Astrocyte of the hippocampus (primary cell): ENCODE measurements around the gene KDELR1.
"Not testable (repeated sequence)": the region's sequence is repeated elsewhere in the genome, so short reads cannot be mapped to it uniquely, and the experiment has no call there.

ENCODE experiments used
- DNase-seq: peaks from one replicate; pipeline ENCODE4 v3.0.0; 2011; ENCODE audit warnings: low read depth, low spot score

KDELR1 gene

DNA sequence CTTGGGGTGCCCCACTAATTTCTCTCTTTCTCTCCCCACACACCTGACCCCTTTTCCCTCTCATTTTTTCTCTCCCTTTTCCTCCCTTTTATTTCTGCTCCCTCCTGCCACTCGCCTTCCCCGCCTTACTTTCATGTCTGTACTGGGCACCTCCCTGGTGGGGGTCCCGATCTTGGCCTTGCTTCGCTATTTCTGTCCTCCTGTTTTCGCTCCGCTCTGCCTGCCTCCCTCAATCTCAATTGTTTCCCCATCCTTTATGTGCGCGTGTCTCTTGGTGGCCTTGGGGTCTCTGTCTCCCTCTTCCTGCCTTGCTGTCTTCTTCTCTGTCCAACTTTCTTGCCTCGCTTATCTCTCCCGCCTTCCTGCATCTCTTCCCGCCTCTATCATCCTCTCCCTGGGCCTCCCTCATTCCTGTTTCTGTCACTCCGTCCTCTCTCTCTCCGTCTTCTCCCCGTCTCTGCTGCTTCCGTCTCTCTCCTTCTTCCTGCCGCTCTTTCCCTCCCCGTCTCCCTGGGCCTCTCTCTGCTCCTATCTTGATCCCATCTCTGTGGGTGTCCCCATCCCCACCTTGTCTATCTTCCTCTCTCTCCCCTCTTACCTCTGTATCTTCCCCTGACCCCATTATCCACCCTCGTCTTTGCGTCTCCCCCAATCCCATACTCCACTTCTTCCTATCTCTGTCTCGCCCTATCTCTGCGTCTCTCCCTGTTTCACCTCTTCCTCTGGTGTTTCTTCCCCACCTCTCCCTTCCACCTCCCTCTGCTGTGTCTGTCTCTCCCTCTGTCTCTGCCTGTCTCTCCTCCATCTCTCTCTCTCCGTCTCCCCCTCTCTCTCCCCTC, 6.1 kb upstream of the KDELR1 start:
- no peak for DNase-seq

DNA sequence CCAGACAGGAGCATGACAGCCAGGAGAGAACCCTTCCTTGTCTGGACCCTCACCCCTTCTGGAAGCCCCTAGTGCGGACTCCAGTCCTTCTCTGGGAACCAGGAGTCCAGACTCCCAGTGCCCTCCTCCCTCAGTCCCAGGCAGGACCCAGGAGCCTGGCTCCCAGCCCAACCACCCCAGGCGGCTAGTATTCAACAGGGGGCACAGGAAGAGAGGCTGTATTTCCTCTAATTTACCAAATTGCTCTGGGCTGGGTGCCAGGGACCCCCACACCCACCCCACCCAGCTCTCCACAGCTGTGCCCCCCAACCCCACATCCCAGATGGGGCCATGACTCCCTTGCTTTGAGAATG, 5.4 kb upstream of the KDELR1 start:
- DNase-seq = no peak

DNA sequence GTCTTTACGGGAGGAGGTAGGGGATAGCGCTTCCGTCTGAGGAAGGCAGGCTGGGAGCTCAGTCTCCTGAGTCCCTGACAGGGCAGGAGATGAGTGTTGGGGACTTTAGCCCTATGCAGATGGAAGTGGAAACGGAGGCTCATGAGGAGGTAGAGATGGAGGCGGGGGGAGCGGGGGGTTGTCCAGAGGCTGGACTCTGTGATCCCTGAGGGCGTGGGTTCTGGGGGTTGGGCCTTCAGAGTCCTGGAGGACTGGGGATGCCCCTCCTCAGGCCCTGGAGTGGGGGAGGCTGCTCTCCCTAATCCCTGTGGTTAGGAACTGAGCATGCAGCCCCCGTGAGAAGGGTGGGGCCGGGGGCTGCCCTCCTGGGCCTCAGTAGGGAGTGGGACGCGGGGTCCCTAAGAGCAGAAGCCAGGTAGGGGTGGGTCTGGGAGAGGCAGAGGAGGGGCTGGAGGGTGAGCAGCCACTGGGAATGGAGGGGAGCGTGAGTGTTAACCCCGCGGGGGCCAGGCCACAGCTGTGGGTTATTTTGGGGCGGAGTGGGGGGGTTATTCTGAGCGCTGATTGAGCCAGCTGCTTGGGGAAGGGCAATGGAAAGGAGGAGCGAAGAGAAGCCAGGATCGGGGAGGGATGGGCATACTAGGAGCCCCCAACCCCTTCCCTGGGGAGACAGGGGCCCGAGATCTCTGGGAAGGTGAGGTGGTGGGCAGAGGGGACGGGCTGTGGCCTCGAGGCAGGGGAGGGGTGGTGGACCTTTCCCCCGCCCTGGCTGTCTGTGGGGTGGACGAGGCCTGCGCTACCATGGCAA, 4.9 kb upstream of the KDELR1 start:
- DNase-seq = no peak

DNA sequence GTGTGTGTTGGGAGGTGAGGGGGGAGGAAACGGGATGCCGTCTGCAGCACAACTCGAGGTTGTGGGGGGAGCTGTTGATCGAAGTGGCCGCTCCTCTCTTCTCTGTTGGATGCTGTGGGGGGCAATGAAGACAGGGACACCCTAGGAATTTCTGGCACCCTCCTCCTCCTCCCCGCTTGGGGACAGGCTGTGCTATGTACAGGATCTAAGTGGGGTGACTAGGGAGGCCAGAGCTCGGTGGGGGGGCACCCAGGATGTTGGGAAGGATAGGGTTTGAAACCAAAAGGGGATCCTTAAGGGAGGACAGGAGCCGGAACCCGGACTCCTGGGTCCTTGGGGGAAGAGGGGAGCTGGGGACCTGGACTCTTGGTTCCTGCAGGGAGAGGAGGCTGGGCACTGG, 4.1 kb upstream of the KDELR1 start:
- no peak for DNase-seq

DNA sequence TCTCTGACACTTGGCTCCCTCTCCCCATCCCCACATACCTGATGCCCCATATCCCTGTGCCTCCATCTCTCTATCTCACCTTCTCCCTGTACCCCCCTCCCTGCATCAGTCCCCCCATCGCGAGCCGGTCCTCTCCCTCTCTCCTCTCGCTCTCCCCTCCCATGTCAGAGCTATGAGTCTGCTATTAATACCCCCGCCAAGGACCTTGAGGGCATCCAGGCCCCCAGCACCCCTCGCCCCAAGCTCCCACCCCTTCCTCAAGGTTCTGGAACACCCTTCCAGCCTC, 3.8 kb upstream of the KDELR1 start:
- no peak for DNase-seq

DNA sequence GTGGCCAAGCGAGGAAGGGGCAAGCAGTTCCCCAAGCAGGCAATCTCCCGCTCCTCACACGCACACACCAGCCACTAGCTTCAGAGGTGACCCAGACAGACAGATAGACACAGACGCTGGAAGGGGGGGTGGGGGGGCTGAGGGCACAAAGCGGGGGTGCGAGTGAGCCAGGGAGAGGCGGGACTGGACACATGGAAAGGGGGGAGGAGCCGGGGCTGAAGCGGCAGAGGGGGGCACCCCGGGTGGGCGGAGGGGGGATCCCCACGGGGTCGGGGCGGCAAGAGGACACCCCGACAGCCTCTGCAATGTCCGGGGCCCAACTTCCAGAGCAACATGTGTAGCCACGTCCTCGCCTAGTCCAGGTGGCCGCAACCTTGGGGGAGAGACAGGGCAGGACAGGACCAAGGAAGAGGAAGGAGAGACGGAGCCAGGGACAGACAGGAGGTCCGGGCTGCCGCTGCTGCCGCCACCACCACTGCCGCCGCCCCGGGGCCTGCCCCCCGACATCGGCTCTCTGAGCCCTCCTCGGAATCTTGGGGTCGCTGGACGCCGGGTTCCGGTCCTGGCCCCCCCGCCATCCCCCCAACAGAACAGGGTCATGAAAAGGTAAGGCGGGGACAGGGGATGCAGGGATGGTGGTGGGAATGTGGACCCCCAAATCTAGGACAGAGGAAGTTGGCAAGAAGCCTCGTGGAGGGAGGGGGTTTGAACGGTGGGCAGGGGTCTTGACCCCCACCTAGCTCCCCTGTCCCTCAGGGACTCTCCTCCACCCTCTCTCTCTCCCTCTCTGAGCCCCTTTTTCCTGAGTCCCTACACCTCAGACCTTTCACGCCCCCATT, 3.2 kb upstream of the KDELR1 start:
- no peak for DNase-seq

DNA sequence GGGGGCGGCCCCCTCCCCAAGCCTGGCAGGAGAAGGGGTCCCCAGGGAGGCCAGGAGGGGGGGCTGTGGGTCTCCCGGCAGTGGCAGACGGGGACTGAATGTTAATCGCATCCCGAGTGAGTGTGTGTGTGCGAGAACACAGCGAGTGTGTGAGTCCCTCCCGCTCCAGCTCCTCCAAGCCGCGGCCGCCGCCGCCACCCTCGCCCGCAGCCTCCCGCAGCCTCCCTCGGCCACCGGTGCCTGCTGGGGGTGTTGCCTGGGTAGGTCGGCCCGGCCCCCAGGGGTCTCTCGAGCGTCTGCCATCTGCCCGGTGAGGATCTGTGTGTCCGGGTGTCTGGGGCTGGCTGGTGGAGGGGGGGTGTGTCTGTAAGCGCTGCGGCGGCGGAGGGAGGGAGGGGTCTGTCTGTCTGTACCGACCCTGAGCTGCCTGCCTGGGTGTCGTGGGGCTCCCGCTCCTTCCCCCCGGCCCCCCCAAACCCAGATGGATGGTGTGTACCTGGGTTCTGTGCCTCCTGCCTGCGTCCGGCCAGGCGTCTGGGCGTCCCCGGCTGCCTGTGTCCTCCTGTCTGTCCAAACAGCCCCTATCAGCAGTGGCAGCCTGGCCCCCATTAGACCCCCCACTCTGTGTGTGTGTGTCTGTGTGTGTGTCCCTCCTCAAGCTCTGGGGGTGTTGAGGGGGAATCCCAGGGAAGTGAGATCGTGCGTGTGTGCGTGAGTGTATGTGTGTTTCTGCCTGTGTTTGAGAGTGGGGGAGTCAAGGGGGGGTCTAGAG, 2.4 kb upstream of the KDELR1 start, which contains the start of gene GRIN2D:
Gene GRIN2D, plus strand, starts transcription at position 110 of the 772 bp plus-strand sequence. CDS start 4,725 bp downstream, outside the sequence.
- DNase-seq = peak; percentile 71

DNA sequence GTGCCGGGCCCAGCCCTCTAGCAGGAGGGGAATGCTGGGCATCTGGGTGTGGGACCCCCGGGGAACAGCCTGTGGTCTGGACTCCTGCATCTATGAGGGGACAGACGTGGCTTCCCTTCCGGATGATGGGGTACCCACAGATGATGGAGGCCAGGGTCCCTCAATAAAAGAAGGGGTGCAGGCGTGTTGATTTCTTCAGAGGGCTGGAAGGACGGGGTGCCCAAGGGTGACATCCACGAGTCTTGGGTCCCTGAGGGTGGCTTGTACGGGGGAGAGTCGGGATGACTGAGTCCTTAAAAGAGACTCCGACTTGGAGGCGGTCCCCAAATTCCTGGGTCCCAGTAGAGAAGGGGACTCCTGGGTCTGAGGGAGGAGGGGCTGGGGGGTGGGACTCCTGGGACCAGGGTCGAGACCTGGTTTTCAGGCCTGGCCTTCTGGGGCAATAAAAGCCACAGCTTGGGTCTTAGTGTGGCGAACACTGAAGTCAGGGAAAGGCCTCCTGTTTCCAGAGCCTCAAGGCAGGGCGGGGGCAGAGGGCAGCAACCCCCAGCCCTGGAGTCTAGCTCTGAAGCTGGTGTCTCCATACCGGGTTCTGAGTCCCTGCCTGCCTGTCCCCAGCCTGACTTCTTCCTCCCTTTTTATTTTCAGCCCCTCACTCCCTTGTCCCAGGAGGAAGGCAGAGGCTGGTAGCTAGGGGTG, 1.7 kb upstream of the KDELR1 start:
- no peak for DNase-seq

DNA sequence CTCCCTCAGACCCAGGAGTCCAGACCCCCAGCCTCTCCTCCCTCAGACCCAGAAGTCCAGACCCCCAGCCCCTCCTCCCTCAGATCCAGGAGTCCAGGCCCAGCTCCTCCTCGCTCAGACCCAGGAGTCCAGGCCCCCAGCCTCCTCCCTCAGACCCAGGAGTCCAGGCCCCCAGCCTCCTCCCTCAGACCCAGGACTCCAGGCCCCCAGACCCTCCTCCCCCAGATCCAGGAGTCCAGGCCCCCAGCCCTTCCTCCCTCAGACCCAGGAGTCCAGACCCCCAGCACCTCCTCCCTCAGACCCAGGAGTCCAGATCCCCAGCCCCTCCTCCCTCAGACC, 624 bp upstream of the KDELR1 start:
- DNase-seq = not testable (repeated sequence)

DNA sequence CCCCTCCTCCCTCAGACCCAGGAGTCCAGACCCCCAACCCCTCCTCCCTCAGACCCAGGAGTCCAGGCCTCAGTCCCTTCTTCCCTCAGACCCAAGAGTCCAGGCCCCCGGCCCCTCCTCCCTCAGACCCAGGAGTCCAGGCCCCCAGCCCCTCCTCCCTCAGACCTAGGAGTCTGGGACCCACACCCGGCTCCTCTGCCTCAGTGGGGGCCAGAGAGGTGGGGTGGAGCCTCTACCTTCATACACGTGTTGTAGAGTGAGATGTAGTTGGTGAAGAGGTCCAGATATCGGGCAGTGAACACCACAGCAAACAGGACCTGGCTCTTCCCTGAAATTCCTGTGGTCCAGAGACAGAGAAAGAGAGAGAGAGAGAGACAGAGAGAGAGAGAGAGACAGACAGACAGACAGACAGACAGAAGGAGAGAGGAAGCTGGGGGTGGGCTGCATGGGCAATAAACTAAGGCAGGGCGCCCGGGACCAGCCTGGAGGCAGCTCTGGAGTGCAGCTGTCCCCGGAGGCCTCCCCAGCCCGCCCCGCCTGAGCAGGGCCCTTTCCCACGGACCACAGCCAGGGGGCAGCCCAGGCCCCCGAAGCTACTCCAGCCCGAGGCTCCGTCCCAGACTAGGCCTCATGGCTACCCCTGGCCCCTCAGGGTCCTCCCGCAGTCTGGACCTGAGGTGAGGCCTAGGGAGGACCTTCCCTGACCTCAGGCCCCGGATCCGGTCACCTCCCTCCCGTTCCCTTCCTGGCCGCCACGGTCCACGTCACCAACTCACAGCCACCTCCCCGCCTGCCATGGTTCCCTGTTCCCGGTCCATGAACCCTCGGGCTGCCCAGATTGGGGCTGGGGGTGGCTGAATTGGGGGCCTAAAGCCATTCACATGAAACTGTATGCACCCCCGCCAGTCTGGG, 907 bp downstream of the KDELR1 start:
- DNase-seq = peak; percentile 89

DNA sequence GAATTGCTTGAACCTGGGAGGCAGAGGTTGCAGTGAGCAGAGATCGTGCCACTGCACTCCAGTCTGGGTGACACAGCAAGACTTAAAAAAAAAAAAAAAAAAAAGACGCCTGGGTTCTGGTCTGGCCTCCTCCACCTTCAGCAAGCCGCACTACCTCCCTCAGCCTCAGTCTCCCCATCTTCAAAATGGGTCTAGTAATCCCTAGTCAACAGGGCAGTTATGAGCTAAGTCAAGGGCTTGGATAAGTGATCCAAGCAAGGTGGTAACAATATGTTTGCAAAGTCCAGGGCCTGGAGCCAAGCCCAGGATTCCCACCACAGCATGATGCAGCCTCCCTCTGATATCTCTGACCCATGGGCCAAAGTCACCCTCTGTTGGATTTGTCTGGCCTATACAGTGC, 4.4 kb downstream of the KDELR1 start:
- no peak for DNase-seq

DNA sequence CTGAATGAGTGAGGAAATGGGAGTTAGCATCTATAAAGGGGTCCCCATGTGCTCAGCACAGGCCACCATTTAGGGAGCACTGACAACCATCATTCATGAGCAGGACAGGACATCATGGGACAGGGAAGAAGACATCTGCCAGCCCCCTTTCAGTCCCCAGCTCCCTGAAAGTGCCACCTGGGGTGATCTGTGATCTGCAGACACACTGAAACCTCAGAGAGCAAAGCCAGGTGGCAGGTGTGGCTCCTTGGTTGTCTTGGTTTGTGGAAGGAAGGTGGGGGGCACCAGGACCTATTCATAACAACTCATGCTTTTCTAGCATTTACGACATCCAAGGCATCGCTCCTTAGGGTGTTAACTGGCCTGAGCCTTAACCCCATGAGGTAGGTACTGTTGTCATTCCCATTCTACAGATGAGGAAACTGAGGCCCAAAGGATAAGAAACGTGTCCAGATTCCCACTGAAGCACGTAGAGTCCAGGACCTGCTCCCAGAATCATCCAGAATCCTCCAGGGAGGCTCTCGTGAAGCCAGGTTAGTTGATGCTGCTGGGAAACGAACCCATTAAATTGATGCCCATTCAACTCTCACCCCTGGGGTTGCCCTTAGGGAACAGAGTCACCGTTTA, 5.8 kb downstream of the KDELR1 start:
- no peak for DNase-seq

DNA sequence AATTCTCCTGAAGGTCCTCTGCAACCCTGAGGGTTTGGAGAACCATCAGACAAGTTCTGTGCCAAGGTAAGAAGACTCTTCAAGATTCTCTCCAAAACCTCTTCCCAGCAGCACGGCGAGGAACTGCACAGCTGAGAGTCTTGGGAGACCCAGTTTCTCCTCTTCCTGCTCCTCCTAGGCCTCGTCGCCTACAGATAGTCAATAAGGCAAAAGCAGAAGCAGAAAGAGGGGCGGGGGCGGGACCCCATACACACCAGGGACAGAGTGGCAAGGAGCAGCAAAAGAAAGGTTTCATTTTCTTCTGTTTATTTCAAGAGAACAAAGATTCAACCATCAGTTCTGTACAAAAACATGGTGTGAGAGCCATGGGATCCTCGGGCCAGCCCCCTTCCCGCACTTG, 9.1 kb downstream of the KDELR1 start:
- no peak for DNase-seq

DNA sequence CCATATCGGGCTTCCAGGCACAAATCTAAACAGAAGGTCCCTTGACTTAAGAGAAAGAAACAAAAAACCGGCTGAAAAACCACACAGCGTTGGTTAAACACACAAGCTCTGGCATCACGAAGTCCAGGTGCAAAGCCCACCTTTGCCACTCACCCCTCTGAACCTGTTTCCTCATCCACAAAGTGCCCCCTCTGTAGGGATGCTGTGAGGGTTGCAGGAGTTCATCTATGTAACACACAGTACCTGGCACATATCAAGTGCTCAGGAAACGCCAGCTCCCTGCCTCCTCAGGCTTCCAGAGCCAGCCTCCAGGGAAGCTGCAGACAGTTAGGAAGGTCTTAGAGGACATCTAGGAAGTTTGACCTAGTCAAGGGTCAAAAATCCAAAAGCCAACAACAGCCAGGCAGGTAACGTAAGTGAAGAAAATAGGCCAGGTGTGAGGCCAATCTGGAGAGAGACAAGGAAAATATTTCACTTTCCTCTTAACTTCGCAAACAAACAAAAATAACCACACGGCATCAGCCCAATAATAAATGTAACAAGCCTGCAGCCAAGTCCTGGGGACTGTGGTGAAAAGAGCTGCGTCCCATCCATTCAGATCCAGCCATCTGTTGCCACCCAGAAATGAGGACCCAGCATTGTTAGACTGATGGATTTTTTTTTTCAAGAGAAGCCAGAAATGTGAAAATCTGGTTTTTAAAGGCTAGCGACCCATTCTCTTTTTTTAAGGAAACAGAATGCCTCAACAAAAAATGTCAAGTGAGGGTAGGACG, 10.0 kb downstream of the KDELR1 start:
- no peak for DNase-seq

DNA sequence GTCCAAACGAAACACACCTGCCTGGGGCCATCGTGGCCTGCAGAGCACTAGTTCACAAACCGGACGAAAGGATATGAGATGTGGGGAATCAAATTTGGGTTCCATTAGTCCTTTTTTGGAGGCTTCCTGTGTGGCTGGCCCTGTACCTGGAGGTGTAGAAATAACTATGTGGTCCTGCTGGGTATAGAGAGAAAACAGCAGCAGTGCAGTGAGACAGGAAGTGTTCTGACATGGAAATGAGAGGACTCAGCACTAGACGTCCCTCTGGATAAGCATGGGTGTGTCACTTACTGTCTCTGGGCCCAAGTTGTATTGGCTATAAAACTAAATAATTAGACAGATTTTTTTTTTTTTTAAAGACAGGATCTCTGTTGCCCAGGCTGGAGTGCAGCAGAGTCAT, 12.3 kb downstream of the KDELR1 start:
- DNase-seq = no peak

DNA sequence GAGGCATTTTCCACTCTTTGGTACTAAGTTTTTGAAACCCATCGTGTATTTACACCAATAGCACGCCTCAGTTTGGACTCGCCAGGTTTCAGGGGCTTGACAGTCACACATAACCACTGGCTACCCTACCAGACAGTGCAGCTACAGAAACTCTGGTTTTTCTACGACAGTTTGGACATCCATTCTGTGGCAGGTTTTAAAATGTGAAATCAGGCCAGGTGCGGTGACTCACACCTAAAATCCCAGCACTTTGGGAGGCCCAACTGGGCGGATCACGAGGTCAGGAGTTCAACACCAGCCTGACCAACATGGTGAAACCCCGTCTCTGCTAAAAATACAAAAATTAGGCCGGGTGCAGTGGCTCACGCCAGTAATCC, 13.2 kb downstream of the KDELR1 start:
- no peak for DNase-seq

DNA sequence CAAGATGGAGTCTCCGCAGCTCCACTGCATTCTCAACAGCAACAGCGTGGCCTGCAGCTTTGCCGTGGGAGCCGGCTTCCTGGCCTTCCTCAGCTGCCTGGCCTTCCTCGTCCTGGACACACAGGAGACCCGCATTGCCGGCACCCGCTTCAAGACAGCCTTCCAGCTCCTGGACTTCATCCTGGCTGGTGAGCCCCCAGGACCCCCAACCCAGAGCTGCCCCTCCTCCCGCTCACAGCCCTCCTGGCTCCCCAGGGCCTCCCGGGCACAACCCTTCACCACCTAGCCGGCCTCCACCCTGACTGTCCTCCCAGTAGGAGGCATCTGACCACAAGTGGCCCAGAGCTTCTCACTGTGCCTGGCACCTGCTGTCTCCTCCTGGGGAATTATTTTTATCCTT, 17.8 kb downstream of the KDELR1 start:
- no peak for DNase-seq

DNA sequence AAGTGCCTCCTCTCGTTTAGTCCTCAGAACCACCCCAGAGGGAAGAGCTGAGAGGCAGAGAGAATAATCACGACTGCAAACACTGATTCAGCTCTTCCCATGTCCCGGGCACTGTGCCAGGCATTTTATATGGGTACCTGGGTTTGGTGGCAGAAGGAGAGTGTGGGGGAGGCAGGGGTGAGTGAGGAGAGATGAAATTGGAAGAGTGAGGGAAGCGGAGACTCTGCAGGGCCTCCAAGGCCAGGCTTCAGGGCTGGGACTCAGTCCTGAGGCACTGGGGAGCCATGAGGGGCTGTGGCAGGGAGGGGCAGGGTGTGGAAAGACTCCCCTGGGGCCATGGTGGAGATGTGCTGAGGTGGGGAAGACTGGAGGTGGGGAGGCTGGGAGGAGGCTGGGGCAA, 18.4 kb downstream of the KDELR1 start:
- peak; percentile 59 for DNase-seq

DNA sequence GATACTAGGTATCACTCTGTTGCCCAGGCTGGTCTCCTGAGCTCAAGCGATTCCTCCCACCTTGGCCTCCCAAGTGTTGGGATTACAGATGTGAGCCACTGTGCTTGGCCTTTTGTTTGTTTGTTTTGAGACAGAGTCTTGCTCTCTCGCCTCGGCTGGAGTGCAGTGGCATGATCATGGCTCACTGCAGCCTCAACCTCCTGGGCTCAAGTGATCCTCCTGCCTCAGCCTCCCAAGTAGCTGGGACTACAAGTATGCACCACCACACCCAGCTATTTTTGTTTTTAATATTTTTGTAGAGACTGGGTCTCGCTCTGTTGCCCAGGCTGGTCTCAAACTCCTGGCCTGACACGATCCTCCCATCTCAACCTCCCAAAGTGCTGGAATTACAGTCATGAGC, 19.6 kb downstream of the KDELR1 start:
- not testable (repeated sequence) for DNase-seq
